Natural killer cell (primary cell): ENCODE measurements around the gene FOXC2. TPM values are rescaled to one million over a fixed set of nuclear protein-coding genes. Genes with fewer than 3 reads are reported as not detected.

ENCODE experiments used
- ATAC-seq, 3 donors: fragments of 150-1000 bp in 2 of 3; fragments of 200-7000 bp in 1 of 3; cut with Tn5 transposase; 1 replicate in 1 of 3; 2 replicates in 2 of 3; pipeline ENCODE4 v1.10.0; 2021; ENCODE audit warnings: mild to moderate bottlenecking in 2 of 3, moderate library complexity in 2 of 3
- DNase-seq, 2 donors: peaks; one replicate each; pipeline versions ENCODE4 v3.0.0 to v3.0.0-alpha.2; 2013 to 2021; ENCODE audit warnings: mixed read lengths in 1 of 2
- H3K27ac ChIP-seq: one replicate; pipeline ENCODE4 v1.5.1; 2013; ENCODE audit warnings: mild to moderate bottlenecking, low read length
- H3K27me3 ChIP-seq: one replicate; pipeline ENCODE4 v1.6.1; 2013; ENCODE audit warnings: low read length; ENCODE audit not compliant: control insufficient read depth, insufficient read depth
- H3K36me3 ChIP-seq: one replicate; pipeline ENCODE4 v1.6.1; 2013; ENCODE audit warnings: low read length; ENCODE audit not compliant: control insufficient read depth, insufficient read depth
- H3K4me1 ChIP-seq: one replicate; pipeline ENCODE4 v1.6.1; 2013; ENCODE audit warnings: low read length; ENCODE audit not compliant: control insufficient read depth, insufficient read depth
- H3K4me3 ChIP-seq: one replicate; pipeline ENCODE4 v1.5.1; 2013; ENCODE audit warnings: low read length
- H3K9me3 ChIP-seq: one replicate; pipeline ENCODE4 v1.6.1; 2013; ENCODE audit warnings: low read length; ENCODE audit not compliant: control insufficient read depth, insufficient read depth
- H3K27ac Mint-ChIP-seq, 2 donors: one replicate each; pipeline ENCODE4 v1.8.0; 2022; ENCODE audit warnings: mild to moderate bottlenecking in 2 of 2, mixed read lengths in 2 of 2, moderate library complexity in 1 of 2
- H3K27me3 Mint-ChIP-seq, 2 donors: one replicate each; pipeline ENCODE4 v1.8.0; 2022; ENCODE audit warnings: low read depth in 2 of 2, mixed read lengths in 2 of 2
- H3K36me3 Mint-ChIP-seq: one replicate; pipeline ENCODE4 v1.8.0; 2022; ENCODE audit warnings: mixed read lengths
- H3K4me1 Mint-ChIP-seq, 2 donors: one replicate each; pipeline ENCODE4 v1.8.0; 2022; ENCODE audit warnings: mixed read lengths in 2 of 2
- H3K4me3 Mint-ChIP-seq: one replicate; pipeline ENCODE4 v1.8.0; 2022; ENCODE audit warnings: mild to moderate bottlenecking, moderate library complexity, mixed read lengths
- H3K9me3 Mint-ChIP-seq, 2 donors: one replicate each; pipeline ENCODE4 v1.8.0; 2022; ENCODE audit warnings: mixed read lengths in 2 of 2
- CTCF ChIP-seq: fragments of 200-600 bp; IDR thresholded peaks from one replicate; pipeline ENCODE4 v1.8.0; 2022; ENCODE audit warnings: antibody characterized with exemption
- WGBS: methylation state at CpG from one replicate; pipeline ENCODE4 v1.1.7; 2013; ENCODE audit warnings: missing lambda C conversion rate; ENCODE audit not compliant: insufficient coverage; 5-methylcytosine and 5-hydroxymethylcytosine counted together
- intact Hi-C: fragments of 100-400 bp; cut with micrococcal nuclease; formaldehyde crosslinking; loops from one replicate; pipeline ENCODE4 v1.14.2; 2022
- total RNA-seq, 4 donors: library from RNA; stranded (reverse); fragments of 120-200 nt in 1 of 4; gene quantifications; one replicate each; pipeline versions ENCODE4 v1.2.3 to v1.2.4, GENCODE V29; 2013 to 2022

Gene FOXC2
- total RNA-seq, 3 donors from 2014 or later (not counting 1 experiment from before 2014, with no cell fraction given): 0.14 TPM; not detected in 2

GRCh38 chr16:86519007-86519648, 47.5 kb upstream of the FOXC2 start:
- Histone ChIP-seq H3K9me3 (no peaks in the 10 kb centered on the region), H3K4me3 (no peak overlapping the region), H3K4me1 (peaks cover 11% of the 10 kb centered on the region), H3K27me3 (peaks cover 37% of the 10 kb centered on the region), H3K36me3 (no peaks in the 10 kb centered on the region), H3K27ac (no peak overlapping the region)
- no peak overlapping the region for H3K4me3 Mint-ChIP-seq
- no peaks in the 10 kb centered on the region for H3K36me3 Mint-ChIP-seq
- H3K27ac Mint-ChIP-seq: peak overlapping the region in 1 of 2 donors; percentile 47
- intact Hi-C loops: no loop called here
- no peaks in the 10 kb centered on the region for H3K9me3 Mint-ChIP-seq
- H3K27me3 Mint-ChIP-seq: peaks cover 46 to 61% of the 10 kb centered on the region in 2 donors
- DNase-seq (no peak), ATAC-seq (no peak)
- no peak for TF ChIP-seq CTCF
- peaks cover 0 to 8% of the 10 kb centered on the region in 2 donors for H3K4me1 Mint-ChIP-seq
- WGBS: 86% methylated on average over 16 of the region's 16 CpGs

GRCh38 chr16:86519649-86520316, 46.8 kb upstream of the FOXC2 start:
- TF ChIP-seq CTCF: peak; percentile 92
- Mint-ChIP-seq H3K4me1 (peaks cover 0 to 8% of the 10 kb centered on the region in 2 donors), H3K36me3 (no peaks in the 10 kb centered on the region), H3K9me3 (no peaks in the 10 kb centered on the region), H3K4me3 (no peak overlapping the region), H3K27ac (peak overlapping the region in 1 of 2 donors; percentile 47), H3K27me3 (peaks cover 40 to 55% of the 10 kb centered on the region in 2 donors)
- Histone ChIP-seq H3K27me3 (peaks cover 32% of the 10 kb centered on the region), H3K36me3 (no peaks in the 10 kb centered on the region), H3K27ac (no peak overlapping the region), H3K4me1 (peaks cover 11% of the 10 kb centered on the region), H3K9me3 (no peaks in the 10 kb centered on the region), H3K4me3 (no peak overlapping the region)
- 12% methylated on average over 31 of the region's 31 CpGs for WGBS
- ATAC-seq (peak; percentile 77 to 91 (median 84)), DNase-seq (peak; percentile 51 to 80)
- intact Hi-C loops: loop anchor here (1.0 to 2.0 kb wide), 2 partner anchors 179 to 698 kb away; no protein-coding TSS in a partner anchor

- peaks cover 27% of the 10 kb centered on the region for H3K27me3 ChIP-seq
Measured at GRCh38 chr16:86520317-86521210, 46.1 kb upstream of the FOXC2 start.

More at GRCh38 chr16:86520317-86521210, 46.1 kb upstream of the FOXC2 start:
- H3K27ac Mint-ChIP-seq: peak overlapping the region in 1 of 2 donors; percentile 47
- no peak for DNase-seq
- H3K27ac ChIP-seq: no peak overlapping the region
- intact Hi-C loops: loop anchor here (1.0 to 2.0 kb wide), 2 partner anchors 180 to 699 kb away; no protein-coding TSS in a partner anchor
- no peak for TF ChIP-seq CTCF
- 54% methylated on average over 27 of the region's 30 CpGs for WGBS
- no peaks in the 10 kb centered on the region for H3K9me3 ChIP-seq
- no peak overlapping the region for H3K4me3 ChIP-seq
- H3K27me3 Mint-ChIP-seq: peaks cover 34 to 48% of the 10 kb centered on the region in 2 donors
- no peaks in the 10 kb centered on the region for H3K36me3 Mint-ChIP-seq
- peaks cover 0 to 8% of the 10 kb centered on the region in 2 donors for H3K4me1 Mint-ChIP-seq
- no peak for ATAC-seq
- H3K36me3 ChIP-seq: no peaks in the 10 kb centered on the region
- peaks cover 11% of the 10 kb centered on the region for H3K4me1 ChIP-seq
- no peaks in the 10 kb centered on the region for H3K9me3 Mint-ChIP-seq
- H3K4me3 Mint-ChIP-seq: no peak overlapping the region
